SIG-M5 treated with dmso at 0.1 percent for 504 hours (cell line): ENCODE data around the gene EBLN1.

Experiments
- DNase-seq: peaks from one replicate; lab custom pipeline; 2025; ENCODE audit not compliant: unreplicated experiment; lab: John Stamatoyannopoulos, UW

EBLN1 gene

GRCh38 chr10:22217842-22218241 lies at the start of gene EBLN1:
EBLN1 (minus strand) TSS chr10:22218015; CDS start chr10:22209983, 8,032 bp downstream.
- no peak for DNase-seq

- no peak for DNase-seq
Measured at GRCh38 chr10:22265839-22266537, 48.2 kb upstream of the EBLN1 start.

- DNase-seq = no peak
Measured at GRCh38 chr10:22263106-22263505, 45.3 kb upstream of the EBLN1 start.

GRCh38 chr10:22259280-22259679 lies 41.5 kb upstream of the EBLN1 start:
- DNase-seq = no peak

- DNase-seq = no peak
Measured at GRCh38 chr10:22258471-22258870, 40.7 kb upstream of the EBLN1 start.

GRCh38 chr10:22253580-22253882 lies 35.7 kb upstream of the EBLN1 start:
- no peak for DNase-seq

GRCh38 chr10:22252801-22253579 lies 35.2 kb upstream of the EBLN1 start:
- DNase-seq = no peak

- no peak for DNase-seq
Measured at GRCh38 chr10:22252224-22252800, 34.5 kb upstream of the EBLN1 start.

- DNase-seq = peak; percentile 81
Measured at GRCh38 chr10:22251751-22252223, 34.0 kb upstream of the EBLN1 start.

GRCh38 chr10:22250897-22251660 lies 33.3 kb upstream of the EBLN1 start:
- no peak for DNase-seq

- no peak for DNase-seq
Measured at GRCh38 chr10:22247636-22248035, 29.8 kb upstream of the EBLN1 start.

- DNase-seq = no peak
Measured at GRCh38 chr10:22246680-22247391, 29.0 kb upstream of the EBLN1 start.

GRCh38 chr10:22245567-22245966 lies 27.8 kb upstream of the EBLN1 start:
- DNase-seq = no peak

GRCh38 chr10:22244855-22245254 lies 27.0 kb upstream of the EBLN1 start:
- DNase-seq = no peak

GRCh38 chr10:22244001-22244400 lies 26.2 kb upstream of the EBLN1 start:
- no peak for DNase-seq

- no peak for DNase-seq
Measured at GRCh38 chr10:22243321-22243720, 25.5 kb upstream of the EBLN1 start.

- no peak for DNase-seq
Measured at GRCh38 chr10:22231260-22231659, 13.4 kb upstream of the EBLN1 start.

- DNase-seq = no peak
Measured at GRCh38 chr10:22230158-22230833, 12.5 kb upstream of the EBLN1 start.

GRCh38 chr10:22229802-22230157 lies 12.0 kb upstream of the EBLN1 start:
- no peak for DNase-seq
